Liver (tissue), 9 donors: ENCODE results near the gene LAMA5. TPM values are rescaled to one million over a fixed set of nuclear protein-coding genes. Genes with fewer than 3 reads are reported as not detected.

ENCODE experiments used
- DNase-seq: peaks from one replicate; pipeline ENCODE4 v3.0.0-alpha.2; 2017; ENCODE audit warnings: low spot score
- H3K27ac ChIP-seq, 2 donors: one replicate each; pipeline ENCODE4 v1.7.0; 2013; ENCODE audit warnings: inconsistent platforms in 2 of 2, low read length in 2 of 2, control low read depth in 1 of 2, low read depth in 1 of 2, mild to moderate bottlenecking in 1 of 2
- H3K27me3 ChIP-seq, 4 donors: one replicate each; pipeline versions ENCODE4 v1.6.1 to v1.7.0; 2013; ENCODE audit warnings: low read length in 3 of 4, inconsistent platforms in 1 of 4, mild to moderate bottlenecking in 1 of 4, moderate library complexity in 1 of 4; ENCODE audit not compliant: control insufficient read depth in 4 of 4, insufficient read depth in 4 of 4
- H3K36me3 ChIP-seq, 4 donors: one replicate each; pipeline versions ENCODE4 v1.6.1 to v1.7.0; 2013; ENCODE audit warnings: low read length in 3 of 4, mild to moderate bottlenecking in 3 of 4, low read depth in 1 of 4, moderate library complexity in 1 of 4; ENCODE audit not compliant: control insufficient read depth in 4 of 4, insufficient read depth in 3 of 4
- H3K4me1 ChIP-seq, 4 donors: one replicate each; pipeline versions ENCODE4 v1.6.1 to v1.7.0; 2013; ENCODE audit warnings: low read length in 3 of 4, mild to moderate bottlenecking in 3 of 4, moderate library complexity in 1 of 4; ENCODE audit not compliant: control insufficient read depth in 4 of 4, insufficient read depth in 4 of 4
- H3K4me3 ChIP-seq, 3 donors: one replicate each; pipeline versions ENCODE4 v1.6.1 to v1.7.0; 2013; ENCODE audit warnings: low read length in 3 of 3, control low read depth in 1 of 3, low read depth in 1 of 3, mild to moderate bottlenecking in 1 of 3
- H3K9ac ChIP-seq, 2 donors: one replicate each; pipeline ENCODE4 v1.7.0; 2013; ENCODE audit warnings: low read length in 2 of 2, mild to moderate bottlenecking in 2 of 2, moderate library complexity in 2 of 2, control low read depth in 1 of 2, low read depth in 1 of 2
- H3K9me3 ChIP-seq, 4 donors: one replicate each; pipeline versions ENCODE4 v1.6.1 to v1.7.0; 2013; ENCODE audit warnings: low read length in 3 of 4; ENCODE audit not compliant: control insufficient read depth in 4 of 4
- FOXA1 ChIP-seq: IDR thresholded peaks from 2 replicates; pipeline ENCODE4 v1.6.1; 2016; ENCODE audit warnings: antibody characterized with exemption
- FOXA2 ChIP-seq: IDR thresholded peaks from 2 replicates; pipeline ENCODE4 v1.6.1; 2016; ENCODE audit warnings: antibody characterized with exemption
- GABPA ChIP-seq, 2 donors: IDR thresholded peaks in 1 of 2; conservative IDR thresholded peaks in 1 of 2; 2 replicates each; pipeline ENCODE4 v1.6.1; 2016; ENCODE audit warnings: antibody characterized with exemption in 2 of 2, mild to moderate bottlenecking in 1 of 2, moderate library complexity in 1 of 2
- HNF4G ChIP-seq: IDR thresholded peaks from 2 replicates; pipeline ENCODE4 v1.6.1; 2016; ENCODE audit warnings: antibody characterized with exemption
- JUND ChIP-seq, 2 donors: IDR thresholded peaks; 2 replicates each; pipeline ENCODE4 v1.6.1; 2016; ENCODE audit warnings: antibody characterized with exemption in 2 of 2
- NR2F2 ChIP-seq: IDR thresholded peaks from 2 replicates; pipeline ENCODE4 v1.6.1; 2016; ENCODE audit warnings: antibody characterized with exemption
- RAD21 ChIP-seq, 2 donors: IDR thresholded peaks; 2 replicates each; pipeline ENCODE4 v1.6.1; 2016; ENCODE audit warnings: antibody characterized with exemption in 2 of 2, mild to moderate bottlenecking in 2 of 2
- RXRA ChIP-seq, 2 donors: IDR thresholded peaks; 2 replicates each; pipeline ENCODE4 v1.6.1; 2017 to 2018; ENCODE audit warnings: antibody characterized with exemption in 2 of 2, mild to moderate bottlenecking in 1 of 2
- SP1 ChIP-seq: IDR thresholded peaks from 2 replicates; pipeline ENCODE4 v1.6.1; 2018; ENCODE audit warnings: antibody characterized with exemption, mild to moderate bottlenecking
- YY1 ChIP-seq: IDR thresholded peaks from 2 replicates; pipeline ENCODE4 v1.6.1; 2016; ENCODE audit warnings: antibody characterized with exemption, mild to moderate bottlenecking
- ZBTB33 ChIP-seq: IDR thresholded peaks from 2 replicates; pipeline ENCODE4 v1.6.1; 2016; ENCODE audit warnings: antibody characterized with exemption
- WGBS: extraction: QIAGEN DNeasy Blood & Tissue Kit; methylation state at CpG from one replicate; pipeline ENCODE4 v1.1.7; 2013; 5-methylcytosine and 5-hydroxymethylcytosine counted together
- polyA plus RNA-seq, 2 donors: library from polyadenylated mRNA; stranded (reverse) in 1 of 2; unstranded in 1 of 2; fragments of 200-250 nt in 1 of 2; fragments of >200 nt in 1 of 2; fragmentation: Nextera tagmentation in 1 of 2; extraction: Ambion mirVana in 1 of 2; gene quantifications; one replicate each; pipeline versions ENCODE4 v1.2.1 to v1.2.3, GENCODE V29; 2013 to 2015
- total RNA-seq, 2 donors: library from RNA; depleted of rRNA; stranded (reverse); fragments of >200 nt; gene quantifications; one replicate each; pipeline ENCODE4 v1.2.3, GENCODE V29; 2014
- TF ChIP-seq, protein P1 (sequence below): IDR thresholded peaks from 2 replicates; pipeline ENCODE4 v1.6.1; 2016; ENCODE audit warnings: antibody characterized with exemption
- TF ChIP-seq, protein P2 (sequence below): fragments of 150-350 bp; IDR thresholded peaks from 2 replicates; pipeline ENCODE4 v1.5.1; 2017; ENCODE audit warnings: improper control_type of control experiment, low read depth, low read length; ENCODE audit not compliant: missing input control
- TF ChIP-seq, protein P3 (sequence below): IDR thresholded peaks from 2 replicates; pipeline ENCODE4 v1.6.1; 2016; ENCODE audit warnings: antibody characterized with exemption
- donor health status: healthy.
- donor health status: healthy.
- donor health status: healthy.
- donor health status: healthy.
- donor health status: healthy.

LAMA5 gene
- total and polyA plus RNA-seq, 4 donors, result 3.6 to 40.2 (median 13.7) TPM

DNA sequence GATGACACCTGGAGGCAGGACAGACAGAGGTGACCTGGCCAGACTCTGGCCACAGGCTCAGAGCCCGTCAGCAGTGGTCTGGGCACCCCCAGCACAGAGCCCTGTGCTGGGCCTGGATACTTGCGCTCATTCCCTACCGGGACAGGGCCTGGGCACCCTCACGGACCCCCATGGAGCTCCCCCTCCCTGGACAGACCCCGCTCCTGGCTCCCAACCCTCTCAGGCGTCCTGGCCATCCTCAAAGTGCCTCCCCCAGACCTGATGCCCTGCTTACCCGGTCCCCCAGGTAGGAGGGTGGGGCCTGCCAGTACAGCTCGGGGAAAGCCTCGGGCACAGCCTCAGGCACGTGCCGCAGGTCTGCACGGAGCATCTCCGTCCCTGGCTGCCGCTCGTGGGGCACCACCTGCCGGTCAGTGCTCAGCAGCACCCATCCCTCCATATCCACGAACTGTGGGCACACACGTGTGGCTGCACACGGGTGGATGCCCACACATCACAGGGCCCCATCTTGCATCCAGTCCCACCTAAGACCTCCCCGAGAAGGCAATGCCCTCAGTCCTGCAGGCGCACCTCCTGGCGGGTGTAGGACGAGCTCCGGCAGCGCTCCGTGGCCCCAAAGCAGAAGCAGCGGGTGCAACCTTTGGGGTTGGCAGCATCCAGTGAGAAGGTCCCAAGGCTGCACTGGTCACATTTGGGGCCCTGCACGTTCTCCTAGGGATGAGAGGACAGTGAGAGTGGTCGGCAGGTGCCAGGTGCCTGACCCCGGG is 40.0 kb downstream of the LAMA5 start:
- 87% methylated on average over 30 of the region's 30 CpGs for WGBS
- peaks cover 0 to 61% (median 12%) of the 10 kb centered on the region in 4 donors for H3K36me3 ChIP-seq
- no peak for DNase-seq

DNA sequence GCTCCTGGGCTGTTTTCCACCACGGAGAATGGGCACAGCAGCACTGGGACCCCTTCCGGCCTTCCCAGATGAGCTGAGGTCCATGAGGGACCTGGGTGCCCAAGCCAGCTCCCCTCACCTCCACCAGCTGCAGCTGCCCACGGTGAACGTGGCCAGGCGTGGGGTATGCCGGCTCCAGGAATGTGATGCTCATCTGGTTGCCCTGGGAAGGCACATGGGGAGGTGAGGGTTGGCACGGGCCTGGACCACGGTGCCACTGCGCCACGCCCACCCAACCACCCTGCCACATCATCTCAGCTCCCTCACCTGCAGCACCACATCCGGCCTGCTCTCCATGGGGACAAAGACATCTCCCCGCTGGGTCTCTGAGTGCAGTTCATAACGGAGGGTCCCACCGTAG is 40.6 kb downstream of the LAMA5 start:
- WGBS, result 93% methylated on average over 14 of the region's 14 CpGs
- H3K36me3 ChIP-seq, result peaks cover 0 to 57% (median 14%) of the 10 kb centered on the region in 4 donors
- H3K4me3 ChIP-seq, result no peak overlapping the region
- TF ChIP-seq RXRA (IDR thresholded peaks at IDR 0.05), result no peak
- TF ChIP-seq HNF4G, result no peak
- TF ChIP-seq RAD21 (IDR thresholded peaks at IDR 0.05), result no peak
- no peak for TF ChIP-seq ZBTB33
- TF ChIP-seq FOXA1, result no peak
- no peak for TF ChIP-seq FOXA2
- TF ChIP-seq, protein P1, sequence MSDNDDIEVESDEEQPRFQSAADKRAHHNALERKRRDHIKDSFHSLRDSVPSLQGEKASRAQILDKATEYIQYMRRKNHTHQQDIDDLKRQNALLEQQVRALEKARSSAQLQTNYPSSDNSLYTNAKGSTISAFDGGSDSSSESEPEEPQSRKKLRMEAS, result no peak
- TF ChIP-seq JUND (IDR thresholded peaks at IDR 0.05), result no peak
- H3K4me1 ChIP-seq, result peaks cover 0 to 9% (median 2%) of the 10 kb centered on the region in 4 donors
- no peak overlapping the region for H3K9ac ChIP-seq
- no peaks in the 10 kb centered on the region for H3K9me3 ChIP-seq
- H3K27me3 ChIP-seq, result no peaks in the 10 kb centered on the region
- DNase-seq, result no peak
- no peak overlapping the region for H3K27ac ChIP-seq

More for the DNA sequence above, 40.0 kb downstream of the LAMA5 start:
- no peak overlapping the region for H3K9ac ChIP-seq
- H3K27ac ChIP-seq, result no peak overlapping the region
- no peaks in the 10 kb centered on the region for H3K27me3 ChIP-seq
- H3K4me1 ChIP-seq, result peaks cover 0 to 8% (median 2%) of the 10 kb centered on the region in 4 donors
- TF ChIP-seq SP1 (no peak), ZBTB33 (no peak), GABPA (IDR thresholded peaks at IDR 0.05 in 1 of 2, conservative IDR thresholded peaks at IDR 0.05 in 1 of 2) (no peak), JUND (IDR thresholded peaks at IDR 0.05) (no peak), YY1 (no peak), NR2F2 (no peak)
- TF ChIP-seq, protein P1, result no peak
- TF ChIP-seq, protein P2, sequence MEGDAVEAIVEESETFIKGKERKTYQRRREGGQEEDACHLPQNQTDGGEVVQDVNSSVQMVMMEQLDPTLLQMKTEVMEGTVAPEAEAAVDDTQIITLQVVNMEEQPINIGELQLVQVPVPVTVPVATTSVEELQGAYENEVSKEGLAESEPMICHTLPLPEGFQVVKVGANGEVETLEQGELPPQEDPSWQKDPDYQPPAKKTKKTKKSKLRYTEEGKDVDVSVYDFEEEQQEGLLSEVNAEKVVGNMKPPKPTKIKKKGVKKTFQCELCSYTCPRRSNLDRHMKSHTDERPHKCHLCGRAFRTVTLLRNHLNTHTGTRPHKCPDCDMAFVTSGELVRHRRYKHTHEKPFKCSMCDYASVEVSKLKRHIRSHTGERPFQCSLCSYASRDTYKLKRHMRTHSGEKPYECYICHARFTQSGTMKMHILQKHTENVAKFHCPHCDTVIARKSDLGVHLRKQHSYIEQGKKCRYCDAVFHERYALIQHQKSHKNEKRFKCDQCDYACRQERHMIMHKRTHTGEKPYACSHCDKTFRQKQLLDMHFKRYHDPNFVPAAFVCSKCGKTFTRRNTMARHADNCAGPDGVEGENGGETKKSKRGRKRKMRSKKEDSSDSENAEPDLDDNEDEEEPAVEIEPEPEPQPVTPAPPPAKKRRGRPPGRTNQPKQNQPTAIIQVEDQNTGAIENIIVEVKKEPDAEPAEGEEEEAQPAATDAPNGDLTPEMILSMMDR, result no peak
- TF ChIP-seq, protein P3, sequence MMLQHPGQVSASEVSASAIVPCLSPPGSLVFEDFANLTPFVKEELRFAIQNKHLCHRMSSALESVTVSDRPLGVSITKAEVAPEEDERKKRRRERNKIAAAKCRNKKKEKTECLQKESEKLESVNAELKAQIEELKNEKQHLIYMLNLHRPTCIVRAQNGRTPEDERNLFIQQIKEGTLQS, result no peak
- no peak overlapping the region for H3K4me3 ChIP-seq
- H3K9me3 ChIP-seq, result no peaks in the 10 kb centered on the region
